Ovary (tissue), 9 donors: Measurements from ENCODE around the gene MPP2. TPM values are rescaled to one million over a fixed set of nuclear protein-coding genes. Genes with fewer than 3 reads are reported as not detected.
"Not testable (repeated sequence)": the region's sequence is repeated elsewhere in the genome, so short reads cannot be mapped to it uniquely, and the experiment has no call there.

Experiments used
- DNase-seq, 5 donors: peaks; one replicate each; pipeline ENCODE4 v3.0.0-alpha.2; 2019 to 2020
- H3K27ac ChIP-seq, 2 donors: fragments of 200-600 bp; one replicate each; pipeline versions ENCODE4 v1.5.1 to v1.8.0; 2019 to 2022
- H3K27me3 ChIP-seq: fragments of 200-600 bp; one replicate; pipeline ENCODE4 v1.8.0; 2022
- H3K36me3 ChIP-seq: fragments of 200-600 bp; sonication (generic); one replicate; pipeline ENCODE4 v1.5.1; 2019
- H3K4me1 ChIP-seq: one replicate; pipeline ENCODE4 v1.8.1; 2013; ENCODE audit warnings: mild to moderate bottlenecking, moderate library complexity; ENCODE audit not compliant: insufficient read depth
- H3K4me3 ChIP-seq: fragments of 200-600 bp; sonication (generic); one replicate; pipeline ENCODE4 v1.5.1; 2017
- H3K9me3 ChIP-seq, 2 donors: fragments of 200-600 bp in 1 of 2; sonication (generic) in 1 of 2; one replicate each; pipeline versions ENCODE4 v1.5.1 to v1.8.1; 2013 to 2019; ENCODE audit warnings: mild to moderate bottlenecking in 1 of 2, moderate library complexity in 1 of 2
- EP300 ChIP-seq: sonication (generic); formaldehyde crosslinking; IDR thresholded peaks from one replicate; pipeline ENCODE4 v1.6.1; 2017; ENCODE audit warnings: antibody characterized with exemption
- POLR2A ChIP-seq: fragments of 450-650 bp; IDR thresholded peaks from one replicate; pipeline ENCODE4 v1.6.1; 2017; ENCODE audit warnings: antibody characterized with exemption, mild to moderate bottlenecking, moderate library complexity
- WGBS, 3 donors: extraction: QIAGEN DNeasy Blood & Tissue Kit in 1 of 3; methylation state at CpG; one replicate each; pipeline versions ENCODE4 v1.1.5 to v1.1.7; 2013 to 2017; 5-methylcytosine and 5-hydroxymethylcytosine counted together
- intact Hi-C, 4 donors: fragments of 100-400 bp; cut with DNase I; formaldehyde crosslinking; loops; one replicate each; pipeline versions ENCODE4 v1.11.0 to v1.15.1; 2022 to 2023
- polyA plus RNA-seq, 2 donors: library from polyadenylated mRNA; stranded (reverse); fragments of 200-250 nt in 1 of 2; fragments of 350-450 nt in 1 of 2; fragmentation: Illumina TruSeq in 1 of 2; extraction: RNeasy Lipid Tissue Mini Kit (QIAGEN cat#74804) in 1 of 2; gene quantifications; one replicate each; pipeline ENCODE4 v1.2.3, GENCODE V29; 2013 to 2014
- total RNA-seq, 7 donors: library from RNA; depleted of rRNA in 2 of 7; stranded (reverse); fragments of >200 nt in 2 of 7; fragmentation: NEBNext Ultra II Directional in 3 of 7; extraction: Animal tissue kit (Norgen Biotek cat#: 25700) in 3 of 7; gene quantifications; one replicate each; pipeline versions ENCODE4 v1.1.0 to v1.2.4, GENCODE V29; 2016 to 2023
- TF ChIP-seq, protein P1 (sequence below), 3 donors: fragments of 450-650 bp in 2 of 3; fragments of 200-600 bp in 1 of 3; IDR thresholded peaks; one replicate each; pipeline versions ENCODE4 v1.5.1 to v1.8.0; 2016 to 2022; ENCODE audit warnings: antibody characterized with exemption in 3 of 3, mild to moderate bottlenecking in 1 of 3
- donor health status: DM: no; HTN: no; CAD: no; lungs with moderate emphysema.
- donor health status: DM: no; HTN: no; CAD: no.
- donor health status: Bipolar disorder and iron deficiency.
- donor health status: DM: yes; HTN: yes; CAD: no.
- donor health status: DM: no; HTN: no; CAD: no.
- donor health status: DM: yes; HTN: yes; CAD: no.

The MPP2 gene
- total and polyA plus RNA-seq, 9 donors = 2.6 to 6.5 (median 4.9) TPM

DNA sequence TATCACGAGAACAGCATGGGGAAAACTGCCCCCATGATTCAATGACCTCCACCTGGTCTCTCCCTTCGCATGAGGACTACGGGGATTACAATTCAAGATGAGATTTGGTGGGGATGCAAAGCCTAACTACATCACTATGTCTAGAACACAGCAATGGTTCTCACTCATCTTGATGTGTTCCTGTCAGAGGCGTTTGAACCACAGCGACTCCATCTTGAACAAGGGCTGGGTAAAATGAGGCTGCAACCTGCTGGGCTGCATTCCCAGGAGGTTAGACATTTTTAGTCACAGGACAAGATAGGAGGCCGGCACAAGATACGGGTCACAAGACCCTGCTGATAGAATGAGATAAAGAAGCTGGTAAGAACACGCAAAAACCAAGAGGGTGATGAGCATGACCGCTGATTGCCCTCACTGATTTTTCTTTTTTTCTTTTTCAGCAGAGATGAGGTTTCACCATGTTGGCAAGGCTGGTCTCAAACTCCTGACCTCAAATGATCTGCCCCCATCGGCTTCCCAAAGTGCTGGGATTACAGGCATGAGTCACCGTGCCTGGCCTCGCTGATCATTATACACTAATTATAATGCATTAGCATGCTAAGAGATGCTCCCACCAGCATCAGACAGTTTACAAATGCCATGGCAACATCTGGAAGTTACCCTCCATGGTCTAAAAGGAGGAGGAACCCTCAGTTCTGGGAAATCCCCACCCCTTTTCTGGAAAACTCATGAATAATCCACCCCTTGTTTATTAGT is 37.9 kb upstream of the MPP2 start:
- intact Hi-C loops = loop anchor here in 3 of 4 donors (10.0 kb wide), 2 partner anchors 100 to 220 kb away; no protein-coding TSS in a partner anchor
- no peaks in the 10 kb centered on the region for H3K36me3 ChIP-seq

DNA sequence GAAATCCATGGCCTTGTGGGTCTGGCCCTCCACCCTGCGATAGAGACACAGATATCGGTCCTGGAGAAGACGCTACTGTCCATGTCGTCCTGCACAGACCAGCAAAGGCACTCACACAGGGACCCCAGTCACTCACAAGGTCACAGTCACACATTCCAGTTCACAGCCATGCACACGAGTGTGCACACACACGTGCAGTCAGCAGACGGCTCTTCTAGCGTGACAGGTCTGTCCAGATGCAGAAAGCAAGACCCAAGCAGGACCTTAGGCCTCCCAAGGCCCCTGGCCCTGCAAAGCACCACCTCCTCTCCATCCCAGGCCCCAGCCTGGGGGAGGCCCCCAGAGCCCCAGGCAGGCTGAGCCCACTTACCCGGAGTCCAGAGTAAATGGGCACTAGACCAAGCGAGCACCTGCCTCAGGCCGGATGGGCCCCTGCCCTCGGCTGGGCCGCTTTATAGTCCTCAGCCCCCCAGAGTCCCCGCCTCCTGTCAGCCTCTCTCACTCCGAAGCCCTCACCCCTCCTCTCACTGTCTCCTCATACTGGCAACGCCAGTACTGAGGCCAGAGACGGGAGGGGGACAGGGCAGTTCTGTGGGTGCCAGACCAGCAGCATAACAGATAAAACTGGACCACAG is 34.8 kb upstream of the MPP2 start, which contains the start of gene PPY:
Gene PPY (minus strand): TSS at position 426 of the 635 bp plus-strand sequence. CDS start 822 bp downstream, outside the sequence.
- peaks cover 4% of the 10 kb centered on the region for H3K4me1 ChIP-seq
- H3K27me3 ChIP-seq = no peaks in the 10 kb centered on the region
- no peaks in the 10 kb centered on the region for H3K9me3 ChIP-seq
- no peak within 1 kb of the TSS for H3K4me3 ChIP-seq
- no peaks in the 10 kb centered on the region for H3K36me3 ChIP-seq
- no peak within 1 kb of the TSS for H3K27ac ChIP-seq
- DNase-seq = no peak
- TF ChIP-seq, protein P1, sequence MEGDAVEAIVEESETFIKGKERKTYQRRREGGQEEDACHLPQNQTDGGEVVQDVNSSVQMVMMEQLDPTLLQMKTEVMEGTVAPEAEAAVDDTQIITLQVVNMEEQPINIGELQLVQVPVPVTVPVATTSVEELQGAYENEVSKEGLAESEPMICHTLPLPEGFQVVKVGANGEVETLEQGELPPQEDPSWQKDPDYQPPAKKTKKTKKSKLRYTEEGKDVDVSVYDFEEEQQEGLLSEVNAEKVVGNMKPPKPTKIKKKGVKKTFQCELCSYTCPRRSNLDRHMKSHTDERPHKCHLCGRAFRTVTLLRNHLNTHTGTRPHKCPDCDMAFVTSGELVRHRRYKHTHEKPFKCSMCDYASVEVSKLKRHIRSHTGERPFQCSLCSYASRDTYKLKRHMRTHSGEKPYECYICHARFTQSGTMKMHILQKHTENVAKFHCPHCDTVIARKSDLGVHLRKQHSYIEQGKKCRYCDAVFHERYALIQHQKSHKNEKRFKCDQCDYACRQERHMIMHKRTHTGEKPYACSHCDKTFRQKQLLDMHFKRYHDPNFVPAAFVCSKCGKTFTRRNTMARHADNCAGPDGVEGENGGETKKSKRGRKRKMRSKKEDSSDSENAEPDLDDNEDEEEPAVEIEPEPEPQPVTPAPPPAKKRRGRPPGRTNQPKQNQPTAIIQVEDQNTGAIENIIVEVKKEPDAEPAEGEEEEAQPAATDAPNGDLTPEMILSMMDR (IDR thresholded peaks at IDR 0.05) = no peak
- TF ChIP-seq EP300 (no peak), POLR2A (no peak)
- WGBS, 3 donors = 82 to 87% (median 83%) methylated on average over 17 of the region's 17 CpGs
- intact Hi-C loops = loop anchor here in 3 of 4 donors (5.0 to 10.0 kb wide), 3 partner anchors 103 to 225 kb away; no protein-coding TSS in a partner anchor

More for the DNA sequence above, 37.9 kb upstream of the MPP2 start:
- H3K4me1 ChIP-seq = no peaks in the 10 kb centered on the region
- no peak for DNase-seq
- TF ChIP-seq, protein P1 (IDR thresholded peaks at IDR 0.05) = no peak
- TF ChIP-seq EP300 = no peak
- no peak for TF ChIP-seq POLR2A
- 69 to 73% (median 69%) methylated on average over 12 of the region's 12 CpGs for WGBS, 3 donors
- no peaks in the 10 kb centered on the region for H3K9me3 ChIP-seq
- H3K4me3 ChIP-seq = no peak overlapping the region
- no peak overlapping the region for H3K27ac ChIP-seq
- no peaks in the 10 kb centered on the region for H3K27me3 ChIP-seq

GRCh38 chr17:43940630-43941029 is 33.3 kb upstream of the MPP2 start:
- Histone ChIP-seq H3K36me3 (no peaks in the 10 kb centered on the region), H3K27ac (no peak overlapping the region), H3K4me1 (peaks cover 4% of the 10 kb centered on the region), H3K27me3 (no peaks in the 10 kb centered on the region), H3K9me3 (no peaks in the 10 kb centered on the region), H3K4me3 (no peak overlapping the region)
- TF ChIP-seq EP300 (no peak), POLR2A (no peak)
- TF ChIP-seq, protein P1 (IDR thresholded peaks at IDR 0.05) = no peak
- intact Hi-C loops = loop anchor here in 3 of 4 donors (5.0 to 10.0 kb wide), 3 partner anchors 104 to 227 kb away; no protein-coding TSS in a partner anchor
- 50 to 67% (median 53%) methylated on average over 7 of the region's 7 CpGs for WGBS, 3 donors
- DNase-seq = no peak

DNA sequence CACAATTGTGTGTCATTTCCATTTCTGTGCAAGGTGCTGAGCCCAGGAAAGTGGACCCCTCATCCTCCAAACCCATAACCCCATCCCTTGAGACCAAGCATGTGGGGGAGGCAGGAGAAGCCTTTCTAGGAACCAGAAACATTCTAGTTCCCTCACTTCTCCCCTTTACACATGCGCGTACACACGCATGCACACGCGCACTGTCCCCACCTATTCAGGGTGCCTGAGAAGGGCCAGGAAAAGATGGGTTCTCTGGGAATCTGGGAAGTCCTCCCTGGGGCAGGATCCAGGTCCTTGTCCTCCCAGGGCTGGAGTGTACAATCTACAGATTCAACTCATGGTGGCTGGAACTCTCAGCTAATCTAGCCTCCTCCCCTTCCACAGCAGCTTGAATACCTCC is 32.5 kb upstream of the MPP2 start:
- TF ChIP-seq POLR2A (no peak), EP300 (no peak)
- TF ChIP-seq, protein P1 (IDR thresholded peaks at IDR 0.05) = no peak
- no peak overlapping the region for H3K4me3 ChIP-seq
- DNase-seq = no peak
- H3K27ac ChIP-seq = no peak overlapping the region
- H3K9me3 ChIP-seq = no peaks in the 10 kb centered on the region
- H3K4me1 ChIP-seq = peaks cover 4% of the 10 kb centered on the region
- WGBS, 3 donors = 88 to 94% (median 93%) methylated on average over 5 of the region's 5 CpGs
- intact Hi-C loops = loop anchor here in 3 of 4 donors (5.0 to 10.0 kb wide), 4 partner anchors 55 to 227 kb away; no protein-coding TSS in a partner anchor
- no peaks in the 10 kb centered on the region for H3K36me3 ChIP-seq
- no peaks in the 10 kb centered on the region for H3K27me3 ChIP-seq

DNA sequence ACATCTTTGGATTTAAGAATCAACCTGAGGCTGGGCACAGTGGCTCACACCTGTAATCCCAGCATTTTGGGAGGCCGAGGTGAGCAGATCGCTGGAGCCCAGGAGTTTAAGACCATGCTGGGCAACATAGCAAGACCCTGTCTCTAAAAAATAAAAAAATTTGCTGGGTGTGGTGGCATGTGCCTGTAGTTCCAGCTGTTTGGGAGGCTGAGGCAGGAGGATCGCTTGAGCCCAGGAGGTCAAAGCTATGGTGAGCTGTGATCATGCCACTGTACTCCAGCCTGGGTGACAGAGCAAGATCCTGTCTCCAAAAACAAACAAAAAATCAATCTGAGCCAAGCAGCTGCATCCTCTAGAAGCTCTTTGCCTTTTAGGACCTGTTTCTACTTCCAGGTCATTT is 32.1 kb upstream of the MPP2 start:
- not testable (repeated sequence) for H3K4me3 ChIP-seq, H3K4me1 ChIP-seq, H3K9me3 ChIP-seq, DNase-seq, H3K27me3 ChIP-seq, H3K27ac ChIP-seq, H3K36me3 ChIP-seq
- 91 to 96% (median 95%) methylated on average over 3 of the region's 3 CpGs for WGBS, 3 donors
- intact Hi-C loops = loop anchor here in 1 of 4 donors (10.0 kb wide), 1 partner anchor 55 kb away; no protein-coding TSS in a partner anchor
